Endodermal cell (in vitro differentiated cells): ENCODE measurements around the gene IDI2. TPM values are rescaled to one million over a fixed set of nuclear protein-coding genes. Genes with fewer than 3 reads are reported as not detected.

Source experiments
- DNase-seq: peaks from one replicate; pipeline ENCODE4 v3.0.0-alpha.2; 2017
- H3K27ac ChIP-seq: 2 replicates; pipeline ENCODE4 v1.5.1; 2013; ENCODE audit warnings: mild to moderate bottlenecking, low read depth, low read length, moderate library complexity
- H3K27me3 ChIP-seq: 2 replicates; pipeline ENCODE4 v1.6.1; 2013; ENCODE audit warnings: mild to moderate bottlenecking, low read length, moderate library complexity; ENCODE audit not compliant: insufficient read depth, control insufficient read depth, poor library complexity, severe bottlenecking
- H3K36me3 ChIP-seq: 2 replicates; pipeline ENCODE4 v1.7.0; 2013; ENCODE audit warnings: mild to moderate bottlenecking, low read length, moderate library complexity; ENCODE audit not compliant: control insufficient read depth, insufficient read depth
- H3K4me1 ChIP-seq: one replicate; pipeline ENCODE4 v1.7.0; 2013; ENCODE audit warnings: low read length; ENCODE audit not compliant: control insufficient read depth, insufficient read depth
- H3K4me3 ChIP-seq: 2 replicates; pipeline ENCODE4 v1.5.1; 2013; ENCODE audit warnings: mild to moderate bottlenecking, low read length, moderate library complexity
- H3K9ac ChIP-seq: 2 replicates; pipeline ENCODE4 v1.6.1; 2013; ENCODE audit warnings: mild to moderate bottlenecking, low read length, moderate library complexity; ENCODE audit not compliant: poor library complexity, severe bottlenecking; ENCODE audit errors: extremely low read depth
- H3K9me3 ChIP-seq: 2 replicates; pipeline ENCODE4 v1.6.1; 2013; ENCODE audit warnings: mild to moderate bottlenecking, low read length, moderate library complexity; ENCODE audit not compliant: control insufficient read depth
- H3K27ac Mint-ChIP-seq: 2 replicates; pipeline ENCODE4 v1.8.0; 2020; ENCODE audit warnings: mixed read lengths
- H3K27me3 Mint-ChIP-seq: 2 replicates; pipeline ENCODE4 v1.8.0; 2021; ENCODE audit warnings: mild to moderate bottlenecking, mixed read lengths; ENCODE audit not compliant: insufficient read depth
- H3K36me3 Mint-ChIP-seq: 2 replicates; pipeline ENCODE4 v1.8.0; 2020; ENCODE audit warnings: low read depth, mixed read lengths
- H3K4me1 Mint-ChIP-seq: 2 replicates; pipeline ENCODE4 v1.8.0; 2020; ENCODE audit warnings: mixed read lengths
- H3K4me3 Mint-ChIP-seq: 2 replicates; pipeline ENCODE4 v1.8.0; 2020; ENCODE audit warnings: mild to moderate bottlenecking, moderate library complexity, mixed read lengths
- H3K9me3 Mint-ChIP-seq: 2 replicates; pipeline ENCODE4 v1.8.0; 2020; ENCODE audit warnings: mild to moderate bottlenecking, mixed read lengths
- WGBS, 2 experiments: methylation state at CpG; one replicate each; pipeline versions ENCODE4 v1.1.5 to v1.1.7; 2013; ENCODE audit warnings: missing lambda C conversion rate in 2 of 2, mixed read lengths in 1 of 2; ENCODE audit not compliant: insufficient coverage in 1 of 2, insufficient read length in 1 of 2; 5-methylcytosine and 5-hydroxymethylcytosine counted together
- total RNA-seq, 2 donors: library from RNA; stranded (reverse); fragmentation: NEBNext Ultra II Directional in 1 of 2; extraction: Animal tissue kit (Norgen Biotek cat#: 25700) in 1 of 2; gene quantifications; 2 replicates in 1 of 2; 3 replicates in 1 of 2; pipeline ENCODE4 v1.2.1, GENCODE V29; 2021
- TF ChIP-seq, protein P1 (sequence below): fragments of 200-600 bp; sonication (generic); conservative IDR thresholded peaks from 2 replicates; pipeline ENCODE4 v1.5.0; 2021; ENCODE audit warnings: antibody characterized with exemption, mild to moderate bottlenecking

The IDI2 gene
- total RNA-seq, 2 donors from 2014 or later = not detected

DNA sequence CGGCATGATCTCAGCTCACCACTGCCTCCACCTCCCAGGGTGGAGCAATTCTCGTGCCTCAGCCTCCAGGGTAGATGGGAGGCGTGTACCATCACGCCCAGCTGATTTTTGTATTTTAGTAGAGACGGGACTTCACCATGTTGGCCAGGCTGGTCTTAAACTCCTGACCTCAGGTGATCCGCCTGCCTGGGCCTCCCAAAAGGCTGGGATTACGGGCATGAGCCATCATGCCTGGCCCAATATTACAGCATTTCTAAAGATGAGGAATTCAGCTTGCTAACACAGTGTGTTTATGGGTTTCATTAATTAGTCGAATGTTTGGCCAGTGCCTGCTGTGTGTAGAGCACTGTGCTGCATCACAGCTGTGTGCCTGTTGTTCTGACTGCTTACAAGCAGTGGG lies 34.2 kb upstream of the IDI2 start:
- Mint-ChIP-seq H3K4me3 (no peak overlapping the region), H3K27ac (no peak overlapping the region), H3K4me1 (peaks cover 18% of the 10 kb centered on the region), H3K36me3 (no peaks in the 10 kb centered on the region), H3K9me3 (no peaks in the 10 kb centered on the region), H3K27me3 (no peaks in the 10 kb centered on the region)
- DNase-seq = no peak
- 92 to 94% methylated on average over 8 of the region's 8 CpGs for WGBS, 2 experiments
- no peak overlapping the region for H3K4me3 ChIP-seq
- H3K9me3 ChIP-seq = no peaks in the 10 kb centered on the region
- no peak overlapping the region for H3K27ac ChIP-seq
- no peaks in the 10 kb centered on the region for H3K4me1 ChIP-seq
- H3K27me3 ChIP-seq = no peaks in the 10 kb centered on the region
- TF ChIP-seq, protein P1, sequence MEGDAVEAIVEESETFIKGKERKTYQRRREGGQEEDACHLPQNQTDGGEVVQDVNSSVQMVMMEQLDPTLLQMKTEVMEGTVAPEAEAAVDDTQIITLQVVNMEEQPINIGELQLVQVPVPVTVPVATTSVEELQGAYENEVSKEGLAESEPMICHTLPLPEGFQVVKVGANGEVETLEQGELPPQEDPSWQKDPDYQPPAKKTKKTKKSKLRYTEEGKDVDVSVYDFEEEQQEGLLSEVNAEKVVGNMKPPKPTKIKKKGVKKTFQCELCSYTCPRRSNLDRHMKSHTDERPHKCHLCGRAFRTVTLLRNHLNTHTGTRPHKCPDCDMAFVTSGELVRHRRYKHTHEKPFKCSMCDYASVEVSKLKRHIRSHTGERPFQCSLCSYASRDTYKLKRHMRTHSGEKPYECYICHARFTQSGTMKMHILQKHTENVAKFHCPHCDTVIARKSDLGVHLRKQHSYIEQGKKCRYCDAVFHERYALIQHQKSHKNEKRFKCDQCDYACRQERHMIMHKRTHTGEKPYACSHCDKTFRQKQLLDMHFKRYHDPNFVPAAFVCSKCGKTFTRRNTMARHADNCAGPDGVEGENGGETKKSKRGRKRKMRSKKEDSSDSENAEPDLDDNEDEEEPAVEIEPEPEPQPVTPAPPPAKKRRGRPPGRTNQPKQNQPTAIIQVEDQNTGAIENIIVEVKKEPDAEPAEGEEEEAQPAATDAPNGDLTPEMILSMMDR = no peak
- H3K9ac ChIP-seq = no peak overlapping the region
- H3K36me3 ChIP-seq = peaks cover 9% of the 10 kb centered on the region

DNA sequence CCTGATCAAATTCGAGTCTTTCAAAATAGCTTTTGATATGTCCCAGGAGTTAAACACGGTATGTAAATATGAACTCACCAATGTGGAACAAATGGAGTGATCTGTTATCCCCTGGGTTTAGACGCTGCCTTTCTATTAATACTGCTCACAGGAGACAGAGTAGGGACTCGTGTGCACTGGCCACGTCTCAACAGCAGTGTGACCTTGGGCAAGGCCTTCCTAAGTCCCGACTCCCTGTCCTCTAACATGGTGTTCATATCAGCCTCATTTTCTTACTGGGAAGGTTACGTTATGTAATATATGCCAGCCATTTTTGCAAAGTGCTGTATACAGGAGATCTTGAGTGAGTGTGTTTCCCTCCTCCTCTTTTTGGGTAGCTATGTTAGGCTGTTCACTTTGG lies 32.4 kb upstream of the IDI2 start:
- Mint-ChIP-seq H3K9me3 (no peaks in the 10 kb centered on the region), H3K36me3 (peaks cover 18% of the 10 kb centered on the region), H3K4me3 (peak overlapping the region; percentile 98), H3K27me3 (no peaks in the 10 kb centered on the region), H3K4me1 (peaks cover 24% of the 10 kb centered on the region), H3K27ac (no peak overlapping the region)
- TF ChIP-seq, protein P1 = no peak
- no peak for DNase-seq
- no peak overlapping the region for H3K27ac ChIP-seq
- H3K9me3 ChIP-seq = no peaks in the 10 kb centered on the region
- 85 to 94% methylated on average over 5 to 7 of the region's 7 CpGs for WGBS, 2 experiments
- H3K36me3 ChIP-seq = peaks cover 28% of the 10 kb centered on the region
- no peaks in the 10 kb centered on the region for H3K27me3 ChIP-seq
- no peaks in the 10 kb centered on the region for H3K4me1 ChIP-seq
- no peak overlapping the region for H3K9ac ChIP-seq
- H3K4me3 ChIP-seq = peak overlapping the region; percentile 96

DNA sequence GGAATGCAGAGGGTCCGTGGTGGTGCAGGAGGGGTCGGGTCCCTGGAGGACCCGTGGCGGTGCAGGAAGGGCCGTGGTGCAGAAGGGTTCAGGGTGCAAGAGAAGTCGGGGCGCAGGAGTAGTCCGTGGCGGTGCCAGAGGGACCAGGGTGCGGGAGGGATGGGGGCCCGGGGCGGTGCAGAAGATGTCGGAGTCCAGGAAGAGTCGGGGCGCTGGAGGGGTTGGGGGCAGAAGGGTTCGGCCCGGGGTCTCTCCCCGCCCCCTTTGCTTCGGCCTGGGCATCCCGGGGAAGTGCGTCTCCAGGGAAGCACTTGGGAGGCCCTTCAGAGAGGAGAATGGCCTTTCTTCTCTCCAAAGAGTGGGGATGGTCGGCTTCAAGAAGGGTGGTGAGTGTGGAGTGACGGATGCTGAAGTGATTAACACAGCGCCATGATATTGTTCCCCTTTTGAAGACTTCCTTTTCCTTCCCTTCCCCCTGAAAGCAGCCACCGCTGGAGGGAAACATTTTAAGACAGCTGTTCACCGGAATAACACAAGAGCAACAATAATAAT lies 31.5 kb upstream of the IDI2 start:
- TF ChIP-seq, protein P1 = no peak
- Mint-ChIP-seq H3K27me3 (no peaks in the 10 kb centered on the region), H3K9me3 (no peaks in the 10 kb centered on the region), H3K4me1 (peaks cover 24% of the 10 kb centered on the region), H3K27ac (peak overlapping the region; percentile 78), H3K36me3 (peaks cover 26% of the 10 kb centered on the region), H3K4me3 (peak overlapping the region; percentile 98)
- Histone ChIP-seq H3K4me1 (no peaks in the 10 kb centered on the region), H3K9me3 (no peaks in the 10 kb centered on the region), H3K36me3 (peaks cover 37% of the 10 kb centered on the region), H3K27me3 (no peaks in the 10 kb centered on the region), H3K9ac (peak overlapping the region; percentile 88), H3K4me3 (peak overlapping the region; percentile 96), H3K27ac (no peak overlapping the region)
- no peak for DNase-seq
- WGBS, 2 experiments = 0 to 1% methylated on average over 4 to 25 of the region's 26 CpGs
